HEK293T (cell line): ENCODE results near the gene ENKD1.

Experiments used
- CTCF ChIA-PET: fragments of 350-600 bp; formaldehyde crosslinking; extraction: SDS; loops from one replicate; lab custom pipeline; 2021; ENCODE audit warnings: antibody characterized with exemption, inconsistent platforms; lab: Yijun Ruan, JAX
- POLR2A ChIA-PET: fragments of 350-600 bp; formaldehyde crosslinking; extraction: SDS; loops from one replicate; lab custom pipeline; 2020; ENCODE audit warnings: antibody characterized with exemption, inconsistent platforms; lab: Yijun Ruan, JAX
- DNase-seq: peaks from one replicate; pipeline ENCODE4 v3.0.0; 2012; ENCODE audit warnings: mixed read lengths; ENCODE audit errors: extremely low spot score
- ARNT ChIP-seq: fragments of 450-650 bp; IDR thresholded peaks from 2 replicates; pipeline ENCODE4 v1.6.1; 2017; ENCODE audit warnings: mild to moderate bottlenecking
- BHLHE40 ChIP-seq: fragments of 450-650 bp; IDR thresholded peaks from 2 replicates; pipeline ENCODE4 v1.6.1; 2016; ENCODE audit warnings: mild to moderate bottlenecking, moderate library complexity, borderline replicate concordance
- CTBP1 ChIP-seq: fragments of 450-650 bp; IDR thresholded peaks from 2 replicates; pipeline ENCODE4 v1.6.1; 2016; ENCODE audit warnings: borderline replicate concordance
- ELF4 ChIP-seq: fragments of 450-650 bp; IDR thresholded peaks from 2 replicates; pipeline ENCODE4 v1.6.1; 2017; ENCODE audit warnings: antibody characterized with exemption
- FOXA1 ChIP-seq: fragments of 450-650 bp; IDR thresholded peaks from 2 replicates; pipeline ENCODE4 v1.6.1; 2016; ENCODE audit warnings: mild to moderate bottlenecking
- FOXK2 ChIP-seq: fragments of 450-650 bp; IDR thresholded peaks from 2 replicates; pipeline ENCODE4 v1.6.1; 2016; ENCODE audit warnings: mild to moderate bottlenecking
- FOXM1 ChIP-seq: fragments of 450-650 bp; IDR thresholded peaks from 2 replicates; pipeline ENCODE4 v1.6.1; 2017; ENCODE audit warnings: mild to moderate bottlenecking, borderline replicate concordance
- HDGF ChIP-seq: fragments of 450-650 bp; IDR thresholded peaks from 2 replicates; pipeline ENCODE4 v1.6.1; 2017; ENCODE audit warnings: antibody characterized with exemption, borderline replicate concordance
- L3MBTL2 ChIP-seq: fragments of 450-650 bp; conservative IDR thresholded peaks from 2 replicates; pipeline ENCODE4 v1.6.1; 2016; ENCODE audit warnings: mild to moderate bottlenecking
- LEF1 ChIP-seq: fragments of 450-650 bp; IDR thresholded peaks from 2 replicates; pipeline ENCODE4 v1.6.1; 2017; ENCODE audit warnings: mild to moderate bottlenecking, borderline replicate concordance
- NFRKB ChIP-seq: fragments of 450-650 bp; IDR thresholded peaks from 2 replicates; pipeline ENCODE4 v1.6.1; 2016; ENCODE audit warnings: mild to moderate bottlenecking, moderate library complexity
- PKNOX1 ChIP-seq: fragments of 450-650 bp; IDR thresholded peaks from 2 replicates; pipeline ENCODE4 v1.6.1; 2016
- SP1 ChIP-seq: fragments of 450-650 bp; IDR thresholded peaks from 2 replicates; pipeline ENCODE4 v1.6.1; 2017
- SUZ12 ChIP-seq: fragments of 450-650 bp; IDR thresholded peaks from 2 replicates; pipeline ENCODE4 v1.6.1; 2016; ENCODE audit warnings: mild to moderate bottlenecking
- TARDBP ChIP-seq: fragments of 450-650 bp; IDR thresholded peaks from 2 replicates; pipeline ENCODE4 v1.6.1; 2016
- ZNF384 ChIP-seq: fragments of 450-650 bp; IDR thresholded peaks from 2 replicates; pipeline ENCODE4 v1.6.1; 2016

ENKD1 gene

DNA sequence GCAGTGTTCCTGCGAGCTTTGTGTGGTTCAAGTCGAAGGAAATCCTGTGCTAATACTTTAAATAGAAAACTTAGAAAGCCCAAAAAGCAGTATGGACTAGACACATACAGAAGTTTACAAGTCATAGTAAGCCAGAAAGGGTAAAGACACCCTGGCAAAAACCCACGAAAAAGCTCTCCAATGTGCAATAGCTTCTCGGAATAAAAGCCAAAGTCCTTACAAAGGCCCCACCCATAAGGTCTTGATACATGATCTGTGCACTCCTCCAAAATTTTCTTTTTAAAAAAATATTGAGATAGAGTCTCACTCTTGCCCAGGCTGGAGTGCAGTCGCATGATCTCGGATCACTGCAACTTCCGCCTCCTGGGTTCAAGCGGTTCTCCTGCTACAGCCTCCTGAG lies 10.4 kb upstream of the ENKD1 start:
- TF ChIP-seq LEF1 (no peak), L3MBTL2 (no peak), SUZ12 (no peak), ARNT (no peak), BHLHE40 (no peak), TARDBP (no peak), FOXA1 (no peak), FOXK2 (no peak), ELF4 (no peak), CTBP1 (no peak), FOXM1 (no peak), PKNOX1 (no peak), ZNF384 (no peak), HDGF (no peak), SP1 (no peak), NFRKB (no peak)
- ChIA-PET POLR2A (interaction anchor here (1.0 kb wide), 2 partner anchors 42 to 106 kb away, joined by 3 read pairs; partner anchors contain the start of gene GFOD2), CTCF (no interaction called here)
- DNase-seq: no peak

GRCh38 chr16:67676516-67676915 lies 10.0 kb upstream of the ENKD1 start:
- CTCF ChIA-PET: no interaction called here
- TF ChIP-seq FOXM1 (no peak), BHLHE40 (no peak), TARDBP (no peak), NFRKB (no peak), ELF4 (no peak), LEF1 (no peak), ZNF384 (no peak), SUZ12 (no peak), SP1 (no peak), HDGF (no peak), L3MBTL2 (no peak), FOXA1 (no peak), CTBP1 (no peak), FOXK2 (no peak), PKNOX1 (no peak)
- POLR2A ChIA-PET: interaction anchor here (1.0 kb wide), 2 partner anchors 43 to 106 kb away, joined by 3 read pairs; partner anchors contain the start of gene GFOD2
- DNase-seq: no peak

DNA sequence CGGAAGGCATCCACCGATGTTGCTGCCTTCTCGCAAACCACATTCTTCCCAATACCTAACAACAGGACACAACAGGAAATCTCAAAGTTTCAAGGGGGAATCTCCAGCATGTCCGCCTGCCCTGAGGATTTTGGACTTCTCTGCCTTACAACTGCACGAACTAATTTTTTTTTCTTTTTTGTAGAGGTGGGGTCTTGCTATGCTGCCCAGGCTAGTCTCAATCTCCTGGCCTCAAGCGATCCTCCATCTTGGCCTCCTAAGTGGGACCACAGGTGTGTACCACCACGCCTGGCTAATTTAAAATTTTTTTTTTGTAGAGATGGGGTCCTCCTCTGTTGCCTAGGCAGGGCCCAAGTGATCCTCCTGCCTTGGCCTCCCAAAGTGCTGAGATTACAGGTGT lies 9.4 kb upstream of the ENKD1 start:
- CTCF ChIA-PET: no interaction called here
- DNase-seq: no peak
- no peak for TF ChIP-seq SP1
- TF ChIP-seq ELF4: no peak
- no peak for TF ChIP-seq HDGF
- TF ChIP-seq FOXK2: no peak
- no peak for TF ChIP-seq FOXM1
- TF ChIP-seq SUZ12: no peak
- TF ChIP-seq TARDBP: no peak
- no peak for TF ChIP-seq ZNF384
- no peak for TF ChIP-seq LEF1
- TF ChIP-seq ARNT: no peak
- TF ChIP-seq FOXA1: no peak
- TF ChIP-seq BHLHE40: no peak
- no peak for TF ChIP-seq PKNOX1
- TF ChIP-seq NFRKB: no peak
- no peak for TF ChIP-seq CTBP1
- TF ChIP-seq L3MBTL2: no peak
- POLR2A ChIA-PET: interaction anchor here (1.0 kb wide), 1 partner anchor 107 kb away, joined by 3 read pairs; no protein-coding TSS in a partner anchor

GRCh38 chr16:67675579-67675935 lies 9.0 kb upstream of the ENKD1 start:
- ChIA-PET POLR2A (no interaction called here), CTCF (no interaction called here)
- TF ChIP-seq SP1 (no peak), L3MBTL2 (no peak), FOXM1 (no peak), HDGF (no peak), PKNOX1 (no peak), LEF1 (no peak), CTBP1 (no peak)
- no peak for DNase-seq

DNA sequence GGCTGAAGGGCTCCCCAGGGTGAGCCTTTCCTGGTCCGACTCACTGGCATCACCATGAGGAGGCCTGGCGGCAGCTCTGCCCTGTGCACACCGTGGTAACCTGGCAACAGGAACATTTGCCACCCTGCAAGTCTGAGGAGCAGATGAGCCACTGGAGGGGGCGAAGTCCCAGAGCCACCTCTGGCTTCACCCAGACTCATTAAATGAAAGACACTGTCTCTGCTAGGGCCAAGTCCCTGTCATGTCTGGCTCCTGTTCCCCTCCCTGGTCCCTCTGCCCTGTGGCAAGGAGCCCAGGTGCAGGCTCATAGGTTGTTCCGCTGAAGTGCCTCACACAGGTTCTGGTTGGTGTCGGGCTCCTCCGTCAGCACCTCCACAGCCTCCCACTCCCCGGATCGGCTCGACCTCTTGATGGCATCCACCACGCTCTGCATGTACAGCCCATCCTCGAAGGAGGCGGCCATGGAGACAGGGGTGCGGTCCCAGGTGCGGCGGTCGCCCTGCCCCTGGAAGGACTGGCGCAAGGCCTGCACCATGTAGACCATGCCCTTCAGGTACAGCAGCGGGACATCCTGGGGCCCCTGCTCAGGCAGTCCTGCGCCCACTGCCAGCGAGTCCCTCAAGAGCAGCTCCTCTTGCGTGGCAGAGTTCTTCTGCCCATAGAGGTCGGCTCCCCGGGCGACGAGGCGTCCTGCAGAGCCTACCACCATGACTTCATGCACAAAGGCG lies 8.5 kb upstream of the ENKD1 start:
- DNase-seq: no peak
- TF ChIP-seq ARNT (no peak), NFRKB (no peak), SP1 (no peak), BHLHE40 (no peak), PKNOX1 (no peak), ELF4 (no peak), LEF1 (no peak), FOXK2 (no peak), FOXM1 (no peak), FOXA1 (no peak), CTBP1 (no peak), TARDBP (no peak), SUZ12 (no peak), HDGF (no peak), L3MBTL2 (no peak), ZNF384 (no peak)
- ChIA-PET CTCF (no interaction called here), POLR2A (no interaction called here)
